Uterus (tissue), 2 donors: ENCODE results near the gene MRPL33.

Source experiments
- POLR2A ChIP-seq, 2 donors: fragments of 450-650 bp; IDR thresholded peaks; one replicate each; pipeline ENCODE4 v1.6.1; 2016; ENCODE audit warnings: antibody characterized with exemption in 2 of 2, mild to moderate bottlenecking in 1 of 2, moderate library complexity in 1 of 2
- TF ChIP-seq, protein P1 (sequence below), 4 experiments: fragments of 200-600 bp in 2 of 4; fragments of 450-650 bp in 2 of 4; sonication (generic) in 2 of 4; IDR thresholded peaks; one replicate each; pipeline ENCODE4 v1.5.1; 2016 to 2019; ENCODE audit warnings: antibody characterized with exemption in 4 of 4, mild to moderate bottlenecking in 2 of 4, moderate library complexity in 1 of 4

DNA sequence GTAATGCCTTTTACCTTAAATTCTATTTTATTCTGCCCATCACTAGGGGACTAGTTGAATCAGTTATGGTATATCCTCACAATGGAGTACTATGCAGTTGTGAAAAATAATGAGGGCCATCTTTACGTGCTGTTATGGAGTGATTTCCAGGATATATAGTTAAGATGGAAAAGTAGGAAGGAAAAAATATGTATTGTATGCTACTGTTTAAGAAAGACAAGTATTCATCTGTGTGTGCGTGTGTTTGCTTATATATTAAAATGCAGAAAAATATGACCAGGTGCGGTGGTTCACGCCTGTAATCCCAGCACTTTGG is 32.5 kb upstream of the MRPL33 start:
- TF ChIP-seq, protein P1, sequence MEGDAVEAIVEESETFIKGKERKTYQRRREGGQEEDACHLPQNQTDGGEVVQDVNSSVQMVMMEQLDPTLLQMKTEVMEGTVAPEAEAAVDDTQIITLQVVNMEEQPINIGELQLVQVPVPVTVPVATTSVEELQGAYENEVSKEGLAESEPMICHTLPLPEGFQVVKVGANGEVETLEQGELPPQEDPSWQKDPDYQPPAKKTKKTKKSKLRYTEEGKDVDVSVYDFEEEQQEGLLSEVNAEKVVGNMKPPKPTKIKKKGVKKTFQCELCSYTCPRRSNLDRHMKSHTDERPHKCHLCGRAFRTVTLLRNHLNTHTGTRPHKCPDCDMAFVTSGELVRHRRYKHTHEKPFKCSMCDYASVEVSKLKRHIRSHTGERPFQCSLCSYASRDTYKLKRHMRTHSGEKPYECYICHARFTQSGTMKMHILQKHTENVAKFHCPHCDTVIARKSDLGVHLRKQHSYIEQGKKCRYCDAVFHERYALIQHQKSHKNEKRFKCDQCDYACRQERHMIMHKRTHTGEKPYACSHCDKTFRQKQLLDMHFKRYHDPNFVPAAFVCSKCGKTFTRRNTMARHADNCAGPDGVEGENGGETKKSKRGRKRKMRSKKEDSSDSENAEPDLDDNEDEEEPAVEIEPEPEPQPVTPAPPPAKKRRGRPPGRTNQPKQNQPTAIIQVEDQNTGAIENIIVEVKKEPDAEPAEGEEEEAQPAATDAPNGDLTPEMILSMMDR (IDR thresholded peaks at IDR 0.05) = no peak
- no peak for TF ChIP-seq POLR2A (IDR thresholded peaks at IDR 0.05)
